Nephron (organoid): ENCODE data around the gene ADPGK.

Source experiments
- H3K27ac Mint-ChIP-seq, 3 experiments: 2 replicates each; pipeline ENCODE4 v1.8.0; 2020; ENCODE audit warnings: mixed read lengths in 3 of 3, mild to moderate bottlenecking in 2 of 3, moderate library complexity in 1 of 3
- H3K27me3 Mint-ChIP-seq: 2 replicates; pipeline ENCODE4 v1.8.0; 2021; ENCODE audit warnings: low read depth, mild to moderate bottlenecking, moderate library complexity, mixed read lengths
- H3K36me3 Mint-ChIP-seq: 2 replicates; pipeline ENCODE4 v1.8.0; 2020; ENCODE audit warnings: low read depth, mixed read lengths
- H3K4me1 Mint-ChIP-seq: 2 replicates; pipeline ENCODE4 v1.8.0; 2020; ENCODE audit warnings: mixed read lengths
- H3K4me3 Mint-ChIP-seq, 3 experiments: 2 replicates each; pipeline ENCODE4 v1.8.0; 2020; ENCODE audit warnings: mild to moderate bottlenecking in 3 of 3, mixed read lengths in 3 of 3, moderate library complexity in 2 of 3
- H3K9me3 Mint-ChIP-seq: 2 replicates; pipeline ENCODE4 v1.8.0; 2020; ENCODE audit warnings: mixed read lengths
- TF ChIP-seq, protein P1 (sequence below), 3 experiments: fragments of 200-600 bp; sonication (generic); IDR thresholded peaks; one replicate each; pipeline ENCODE4 v1.5.0; 2021; ENCODE audit warnings: antibody characterized with exemption in 3 of 3; ENCODE audit not compliant: unreplicated experiment in 3 of 3

The ADPGK gene

DNA sequence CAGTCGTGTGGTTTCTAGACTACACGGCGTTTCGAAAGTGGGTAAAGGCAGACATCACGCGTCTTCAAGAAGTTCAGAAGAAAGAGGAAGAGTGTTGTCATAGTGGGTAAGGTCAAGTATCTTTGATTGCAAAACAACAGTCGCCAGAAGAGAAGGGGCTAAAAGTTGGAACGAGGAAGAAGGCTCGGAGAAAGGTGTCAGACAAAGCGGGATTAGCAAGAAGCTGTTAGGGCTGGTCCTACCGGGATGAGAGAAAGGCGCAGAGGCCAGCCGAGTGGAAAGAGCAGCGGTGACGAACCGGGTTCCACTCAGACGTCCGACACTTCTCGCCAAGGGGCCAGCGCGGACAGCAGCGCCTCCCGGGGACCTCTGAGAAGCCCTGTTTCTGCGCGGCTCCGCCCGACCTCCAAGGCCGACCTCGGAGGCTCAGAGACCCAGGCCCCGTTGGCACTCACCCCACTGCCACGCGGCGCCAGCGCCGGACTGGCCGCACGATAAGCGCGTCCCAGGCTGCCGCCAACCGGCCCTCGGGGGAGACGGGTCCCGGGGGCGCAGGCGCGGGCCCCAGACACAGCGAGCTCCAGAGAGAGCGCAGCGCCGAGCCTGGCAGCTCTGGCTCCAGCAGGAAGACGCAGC, 436 bp downstream of the ADPGK start:
- Mint-ChIP-seq H3K9me3 (no peaks in the 10 kb centered on the region), H3K27ac (peak overlapping the region; percentile 79 to 99 (median 93)), H3K4me1 (peaks cover 30% of the 10 kb centered on the region), H3K4me3 (peak overlapping the region; percentile 87 to 97 (median 95)), H3K27me3 (no peaks in the 10 kb centered on the region), H3K36me3 (peaks cover 7% of the 10 kb centered on the region)
- TF ChIP-seq, protein P1, sequence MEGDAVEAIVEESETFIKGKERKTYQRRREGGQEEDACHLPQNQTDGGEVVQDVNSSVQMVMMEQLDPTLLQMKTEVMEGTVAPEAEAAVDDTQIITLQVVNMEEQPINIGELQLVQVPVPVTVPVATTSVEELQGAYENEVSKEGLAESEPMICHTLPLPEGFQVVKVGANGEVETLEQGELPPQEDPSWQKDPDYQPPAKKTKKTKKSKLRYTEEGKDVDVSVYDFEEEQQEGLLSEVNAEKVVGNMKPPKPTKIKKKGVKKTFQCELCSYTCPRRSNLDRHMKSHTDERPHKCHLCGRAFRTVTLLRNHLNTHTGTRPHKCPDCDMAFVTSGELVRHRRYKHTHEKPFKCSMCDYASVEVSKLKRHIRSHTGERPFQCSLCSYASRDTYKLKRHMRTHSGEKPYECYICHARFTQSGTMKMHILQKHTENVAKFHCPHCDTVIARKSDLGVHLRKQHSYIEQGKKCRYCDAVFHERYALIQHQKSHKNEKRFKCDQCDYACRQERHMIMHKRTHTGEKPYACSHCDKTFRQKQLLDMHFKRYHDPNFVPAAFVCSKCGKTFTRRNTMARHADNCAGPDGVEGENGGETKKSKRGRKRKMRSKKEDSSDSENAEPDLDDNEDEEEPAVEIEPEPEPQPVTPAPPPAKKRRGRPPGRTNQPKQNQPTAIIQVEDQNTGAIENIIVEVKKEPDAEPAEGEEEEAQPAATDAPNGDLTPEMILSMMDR (IDR thresholded peaks at IDR 0.05; ENCODE audit: unreplicated experiment in 3 of 3): no peak

DNA sequence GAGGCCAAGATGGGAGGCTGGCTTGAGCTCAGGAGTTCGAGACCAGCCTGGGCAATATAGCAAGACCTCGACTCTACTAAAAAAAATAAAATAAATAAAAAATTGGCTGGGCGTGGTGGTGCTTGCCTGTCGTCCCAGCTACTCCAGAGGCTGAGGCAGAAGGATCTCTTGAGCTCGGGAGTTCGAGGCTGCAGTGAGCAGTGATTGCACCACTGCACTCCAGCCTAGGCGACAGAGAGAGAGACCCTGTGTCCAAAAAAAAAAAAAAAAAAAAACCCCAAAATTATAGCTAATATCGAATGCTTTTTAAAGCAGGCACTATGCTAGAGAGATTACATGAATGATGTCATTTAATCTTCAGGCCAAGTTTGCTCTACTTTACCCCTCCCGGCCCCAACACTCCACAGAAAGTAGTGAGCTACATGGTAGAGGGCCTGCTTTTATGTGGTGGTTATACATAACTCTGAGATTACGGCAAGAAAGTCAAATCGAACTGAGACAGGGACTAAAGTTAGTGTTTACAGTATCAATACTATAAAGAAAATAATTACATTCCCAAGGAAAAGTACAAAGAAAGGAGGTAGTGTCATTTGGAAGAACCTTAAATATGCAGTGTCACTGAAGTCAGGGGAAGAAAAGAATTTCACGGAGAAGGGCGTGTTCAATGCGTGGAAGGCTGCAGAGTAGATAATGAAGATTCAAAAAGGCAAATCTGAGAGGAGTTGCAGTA, 1.1 kb downstream of the ADPGK start:
- H3K36me3 Mint-ChIP-seq: peaks cover 7% of the 10 kb centered on the region

DNA sequence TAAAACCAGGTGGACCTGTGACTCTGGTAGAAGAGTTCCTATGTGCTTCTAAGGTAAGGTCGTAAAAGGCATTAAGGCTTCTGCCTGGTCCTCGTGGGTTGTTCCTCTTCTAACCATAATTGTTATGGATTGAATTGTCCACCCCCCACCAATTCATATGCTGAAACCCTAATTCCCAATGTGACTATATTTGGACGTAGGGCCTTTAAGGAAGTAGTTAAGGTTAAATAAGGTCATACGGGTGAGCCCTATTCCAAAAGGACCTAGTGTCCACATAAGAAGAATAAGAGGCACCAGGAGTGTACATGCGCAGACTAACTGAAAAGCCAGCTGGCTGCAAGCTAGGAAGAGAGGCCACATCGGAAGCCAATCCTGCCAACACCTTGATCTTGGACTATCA, 1.9 kb downstream of the ADPGK start:
- Mint-ChIP-seq H3K4me3 (peak overlapping the region; percentile 69 to 82 (median 78)), H3K4me1 (peaks cover 17% of the 10 kb centered on the region), H3K9me3 (no peaks in the 10 kb centered on the region), H3K27me3 (no peaks in the 10 kb centered on the region), H3K36me3 (peaks cover 7% of the 10 kb centered on the region), H3K27ac (peak overlapping the region in 1 of 3 experiments; percentile 17)
- TF ChIP-seq, protein P1 (IDR thresholded peaks at IDR 0.05; ENCODE audit: unreplicated experiment in 3 of 3): no peak

More for the DNA sequence above, 1.1 kb downstream of the ADPGK start:
- H3K4me3 Mint-ChIP-seq: peak overlapping the region; percentile 87 to 95 (median 95)
- TF ChIP-seq, protein P1 (IDR thresholded peaks at IDR 0.05; ENCODE audit: unreplicated experiment in 3 of 3): no peak
- no peaks in the 10 kb centered on the region for H3K9me3 Mint-ChIP-seq
- no peaks in the 10 kb centered on the region for H3K27me3 Mint-ChIP-seq
- peaks cover 24% of the 10 kb centered on the region for H3K4me1 Mint-ChIP-seq
- peak overlapping the region; percentile 79 to 93 (median 91) for H3K27ac Mint-ChIP-seq

DNA sequence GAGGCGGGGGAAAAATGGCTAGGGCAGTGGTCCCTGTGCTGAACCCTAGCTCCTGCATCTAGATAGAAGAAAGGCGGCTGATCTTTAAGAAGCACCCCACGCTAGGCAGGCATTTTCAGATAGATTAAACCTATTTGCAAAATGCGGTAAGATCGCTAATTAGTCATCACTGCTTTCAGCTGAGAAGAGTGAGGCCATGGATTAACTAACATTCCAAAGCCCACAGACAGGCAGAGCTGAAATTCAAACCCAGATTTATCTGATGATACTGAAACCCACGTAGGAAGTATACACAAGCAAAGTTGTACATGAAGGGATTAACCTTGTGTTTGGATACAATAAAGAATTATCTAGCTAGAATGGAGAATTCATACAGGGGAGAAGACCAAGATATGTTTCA, 4.8 kb downstream of the ADPGK start:
- peaks cover 13% of the 10 kb centered on the region for H3K36me3 Mint-ChIP-seq
- no peaks in the 10 kb centered on the region for H3K27me3 Mint-ChIP-seq
- H3K4me3 Mint-ChIP-seq: peak overlapping the region in 1 of 3 experiments; percentile 37
- H3K4me1 Mint-ChIP-seq: peaks cover 9% of the 10 kb centered on the region
- no peaks in the 10 kb centered on the region for H3K9me3 Mint-ChIP-seq
- H3K27ac Mint-ChIP-seq: no peak overlapping the region
- TF ChIP-seq, protein P1 (IDR thresholded peaks at IDR 0.05; ENCODE audit: unreplicated experiment in 3 of 3): no peak

DNA sequence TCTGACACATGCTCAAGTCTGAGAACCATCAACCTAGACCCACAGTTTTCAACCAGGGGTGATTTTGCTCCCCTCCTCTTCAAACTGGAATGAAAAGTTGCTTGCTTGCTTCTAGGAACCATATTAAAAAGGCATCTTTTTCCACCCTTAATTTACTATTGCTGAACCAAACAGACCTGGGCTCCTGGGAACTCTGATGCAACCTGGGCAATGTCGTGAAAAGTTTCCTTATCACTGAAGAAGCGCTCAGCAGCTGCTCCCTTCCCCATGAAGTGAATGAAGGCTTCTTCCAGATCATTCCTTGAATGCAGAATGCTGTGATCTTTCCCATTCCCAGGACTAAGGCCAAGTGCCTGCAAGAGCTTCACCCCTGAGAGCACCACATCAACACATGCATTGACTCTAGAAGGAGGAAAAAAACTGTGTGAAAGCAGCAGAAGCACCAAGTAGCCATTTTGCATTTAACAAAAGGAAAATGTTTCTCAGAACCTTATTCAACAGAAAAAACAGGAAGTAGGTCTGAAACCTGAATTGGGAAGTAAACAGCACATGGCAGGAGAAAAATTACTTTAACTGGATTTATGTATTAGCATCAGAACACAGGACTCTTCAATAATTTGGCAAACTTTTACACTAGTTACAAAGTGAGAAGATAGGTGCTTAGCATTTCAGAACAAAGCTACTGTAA, 8.7 kb downstream of the ADPGK start:
- Mint-ChIP-seq H3K27me3 (no peaks in the 10 kb centered on the region), H3K9me3 (no peaks in the 10 kb centered on the region), H3K4me3 (no peak overlapping the region), H3K27ac (no peak overlapping the region), H3K4me1 (no peaks in the 10 kb centered on the region), H3K36me3 (peaks cover 39% of the 10 kb centered on the region)
- TF ChIP-seq, protein P1 (IDR thresholded peaks at IDR 0.05; ENCODE audit: unreplicated experiment in 3 of 3): no peak
